ENCODE measurements around the gene FAM83D. TPM values are rescaled to one million over a fixed set of nuclear protein-coding genes. Genes with fewer than 3 reads are reported as not detected.

The FAM83D gene
- polyA plus RNA-seq, 2 of the 4 experiments (the other 2 are of a cell fraction), result 57.1 to 58.3 TPM

DNA sequence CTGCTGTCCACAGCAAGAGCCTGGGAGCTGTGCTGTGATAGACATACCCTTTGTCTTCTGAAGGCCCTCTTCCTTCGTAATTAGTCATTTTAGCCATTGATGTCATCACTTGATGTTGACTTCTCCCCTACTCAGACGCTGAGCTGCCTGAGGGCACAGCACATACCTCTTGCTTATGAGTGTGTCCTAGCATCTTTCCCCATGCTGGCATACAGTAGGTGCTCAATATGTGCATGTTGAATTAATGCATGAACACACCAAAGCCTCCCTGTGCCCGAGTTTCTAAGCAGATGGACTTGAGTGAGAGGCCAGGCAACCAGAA is 35.8 kb upstream of the FAM83D start:
- Histone ChIP-seq H3K4me2 (no peak overlapping the region), H3K9me3 (no peaks in the 10 kb centered on the region), H3K4me3 (no peak overlapping the region), H3K4me1 (peaks cover 9% of the 10 kb centered on the region; the same call in 1 of the 3 replicates), H3K27ac (no peak overlapping the region)
- no peak for FAIRE-seq
- 16% methylated on average over 3 of the region's 3 CpGs for WGBS (ENCODE audit: missing lambda C conversion rate)
- TF ChIP-seq POLR2A (IDR thresholded peaks at IDR 0.05; ENCODE audit: low read length) (no peak), POLR2AphosphoS2 (conservative IDR thresholded peaks at IDR 0.05; ENCODE audit: low read length) (no peak), PHF8 (IDR thresholded peaks at IDR 0.05; ENCODE audit: borderline replicate concordance, low read depth) (no peak), EHF (CRISPR knock-in tag; IDR thresholded peaks at IDR 0.05) (no peak), BHLHE40 (IDR thresholded peaks at IDR 0.05; ENCODE audit: low read depth, low read length) (no peak), TP53 (CRISPR knock-in tag; IDR thresholded peaks at IDR 0.05) (no peak), HEYL (CRISPR knock-in tag; IDR thresholded peaks at IDR 0.05) (no peak), SREBF2 (IDR thresholded peaks at IDR 0.05) (no peak), SMC3 (IDR thresholded peaks at IDR 0.05) (no peak), CBX2 (IDR thresholded peaks at IDR 0.05; ENCODE audit: borderline replicate concordance, low read depth) (no peak), FOSL2 (IDR thresholded peaks at IDR 0.05) (no peak), FOSL2 (CRISPR knock-in tag; IDR thresholded peaks at IDR 0.05) (no peak), FOSB (CRISPR knock-in tag; IDR thresholded peaks at IDR 0.05) (no peak), KDM1A (IDR thresholded peaks at IDR 0.05; ENCODE audit: low read depth) (no peak)
- TF ChIP-seq, protein P1, sequence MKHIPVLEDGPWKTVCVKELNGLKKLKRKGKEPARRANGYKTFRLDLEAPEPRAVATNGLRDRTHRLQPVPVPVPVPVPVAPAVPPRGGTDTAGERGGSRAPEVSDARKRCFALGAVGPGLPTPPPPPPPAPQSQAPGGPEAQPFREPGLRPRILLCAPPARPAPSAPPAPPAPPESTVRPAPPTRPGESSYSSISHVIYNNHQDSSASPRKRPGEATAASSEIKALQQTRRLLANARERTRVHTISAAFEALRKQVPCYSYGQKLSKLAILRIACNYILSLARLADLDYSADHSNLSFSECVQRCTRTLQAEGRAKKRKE (CRISPR knock-in tag; IDR thresholded peaks at IDR 0.05; ENCODE audit: low read depth), result no peak
- TF ChIP-seq, protein P2, sequence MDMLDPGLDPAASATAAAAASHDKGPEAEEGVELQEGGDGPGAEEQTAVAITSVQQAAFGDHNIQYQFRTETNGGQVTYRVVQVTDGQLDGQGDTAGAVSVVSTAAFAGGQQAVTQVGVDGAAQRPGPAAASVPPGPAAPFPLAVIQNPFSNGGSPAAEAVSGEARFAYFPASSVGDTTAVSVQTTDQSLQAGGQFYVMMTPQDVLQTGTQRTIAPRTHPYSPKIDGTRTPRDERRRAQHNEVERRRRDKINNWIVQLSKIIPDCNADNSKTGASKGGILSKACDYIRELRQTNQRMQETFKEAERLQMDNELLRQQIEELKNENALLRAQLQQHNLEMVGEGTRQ (IDR thresholded peaks at IDR 0.05), result no peak
- no peak for ATAC-seq
- ChIA-PET POLR2A (interaction anchor here (0.5 kb wide), 1 partner anchor 539 kb away, joined by 3 read pairs; no protein-coding TSS in a partner anchor), CTCF (interaction anchor here (1.4 to 6.1 kb wide), 4 partner anchors 8 to 242 kb away, joined by 3 to 84 read pairs (median 32); no protein-coding TSS in a partner anchor)
- peak in 1 of 2 experiments; percentile 27 for DNase-seq (ENCODE audit: low read depth in 1 of 2, low spot score in 1 of 2)

DNA sequence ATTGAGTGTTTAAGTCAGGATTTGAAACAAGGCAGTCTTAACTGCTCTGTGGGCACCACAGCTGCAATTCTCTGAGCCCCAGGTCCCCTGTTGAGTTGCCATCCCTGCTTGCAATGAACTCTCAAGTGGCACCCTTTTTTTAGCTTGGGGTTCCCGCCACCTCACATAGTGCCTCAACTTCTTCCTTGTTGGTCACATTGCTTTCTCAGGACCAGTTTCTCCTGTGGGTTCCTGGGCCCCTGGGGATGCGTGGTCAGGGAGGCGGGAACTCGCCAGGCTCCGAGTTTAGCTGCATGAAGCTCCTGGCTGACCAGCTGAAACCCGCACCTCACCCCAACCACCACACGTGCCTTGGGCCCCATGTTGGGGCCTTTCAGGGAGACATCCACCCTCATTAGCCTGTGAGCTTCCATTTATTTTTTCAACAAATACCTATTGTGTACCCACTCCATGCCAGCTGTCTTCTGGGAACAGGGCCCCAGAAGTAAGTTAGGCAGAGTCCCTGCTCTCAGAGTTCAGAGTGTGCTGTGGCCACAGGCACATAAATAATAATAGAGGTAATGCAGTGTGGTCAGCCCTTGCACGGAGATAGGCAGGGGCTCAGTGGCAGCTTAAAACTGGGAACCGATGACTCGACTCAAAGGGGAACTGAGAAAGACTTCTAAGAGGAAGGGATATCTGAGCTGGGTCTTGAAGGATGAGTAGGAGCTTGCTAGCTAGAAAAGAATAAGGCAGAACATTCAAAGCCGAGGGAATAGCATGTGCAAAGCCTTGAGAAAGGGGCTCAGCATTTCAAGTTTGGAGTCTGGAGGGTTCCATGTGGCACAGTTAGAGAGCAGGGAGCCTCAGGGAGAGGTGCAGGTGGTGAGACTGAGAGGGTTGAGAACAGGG is 33.9 kb upstream of the FAM83D start:
- H3K27ac ChIP-seq, result no peak overlapping the region
- FAIRE-seq (no peak), ATAC-seq (no peak), DNase-seq (ENCODE audit: low read depth in 1 of 2, low spot score in 1 of 2) (no peak)
- no peak overlapping the region for H3K4me3 ChIP-seq
- no peaks in the 10 kb centered on the region for H3K9me3 ChIP-seq
- ChIA-PET POLR2A (no interaction called here), CTCF (interaction anchor here (0.6 to 6.1 kb wide), 25 partner anchors 9 to 288 kb away, joined by 3 to 84 read pairs (median 5); partner anchors contain the start of genes FAM83D, PPP1R16B and SLC32A1)
- no peak overlapping the region for H3K4me2 ChIP-seq
- WGBS (ENCODE audit: missing lambda C conversion rate), result 78% methylated on average over 11 of the region's 11 CpGs
- peaks cover 9% of the 10 kb centered on the region; the same call in 1 of the 3 replicates for H3K4me1 ChIP-seq
- TF ChIP-seq, protein P3, sequence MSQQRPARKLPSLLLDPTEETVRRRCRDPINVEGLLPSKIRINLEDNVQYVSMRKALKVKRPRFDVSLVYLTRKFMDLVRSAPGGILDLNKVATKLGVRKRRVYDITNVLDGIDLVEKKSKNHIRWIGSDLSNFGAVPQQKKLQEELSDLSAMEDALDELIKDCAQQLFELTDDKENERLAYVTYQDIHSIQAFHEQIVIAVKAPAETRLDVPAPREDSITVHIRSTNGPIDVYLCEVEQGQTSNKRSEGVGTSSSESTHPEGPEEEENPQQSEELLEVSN (IDR thresholded peaks at IDR 0.05; ENCODE audit: borderline replicate concordance, low read depth), result no peak
- TF ChIP-seq JUN (IDR thresholded peaks at IDR 0.05) (no peak), MYC (IDR thresholded peaks at IDR 0.05; ENCODE audit: borderline replicate concordance, low read length) (no peak), NPAS2 (CRISPR knock-in tag; IDR thresholded peaks at IDR 0.05; ENCODE audit: borderline replicate concordance) (no peak), POLR2AphosphoS2 (conservative IDR thresholded peaks at IDR 0.05; ENCODE audit: low read length) (no peak), CEBPB (IDR thresholded peaks at IDR 0.05) (no peak), SREBF2 (IDR thresholded peaks at IDR 0.05) (no peak), NFE2L2 (conservative IDR thresholded peaks at IDR 0.05; ENCODE audit: low read length) (no peak)
- TF ChIP-seq, protein P4, sequence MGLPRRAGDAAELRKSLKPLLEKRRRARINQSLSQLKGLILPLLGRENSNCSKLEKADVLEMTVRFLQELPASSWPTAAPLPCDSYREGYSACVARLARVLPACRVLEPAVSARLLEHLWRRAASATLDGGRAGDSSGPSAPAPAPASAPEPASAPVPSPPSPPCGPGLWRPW (IDR thresholded peaks at IDR 0.05), result no peak
